ENCODE results near the gene RAP1A. TPM values are rescaled to one million over a fixed set of nuclear protein-coding genes. Genes with fewer than 3 reads are reported as not detected.
"Not testable (repeated sequence)": the region's sequence is repeated elsewhere in the genome, so short reads cannot be mapped to it uniquely, and the experiment has no call there.

RAP1A gene
- total and polyA plus RNA-seq, 5 donors from 2014 or later, result 72.8 to 143 (median 83.1) TPM

DNA sequence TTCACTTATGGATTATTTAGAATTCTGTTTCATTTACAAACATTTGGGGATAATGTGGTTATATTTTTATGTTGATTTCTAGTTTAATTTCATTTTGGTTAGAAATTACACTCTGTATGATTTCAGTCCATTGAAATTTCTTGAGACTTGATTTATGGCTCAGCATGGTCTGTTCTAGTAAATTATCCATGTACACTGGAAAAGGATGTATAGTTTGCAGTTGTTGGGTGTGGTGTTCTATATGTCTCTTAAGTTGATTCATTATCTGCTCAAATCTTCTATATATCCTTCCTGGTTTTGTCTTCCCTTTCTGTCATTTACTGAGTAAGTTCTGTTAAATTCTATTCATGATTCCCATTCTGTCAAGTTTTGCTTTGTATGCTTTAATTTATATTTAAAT, 52.3 kb downstream of the RAP1A start:
- Histone ChIP-seq H3K27me3 (ENCODE audit: control insufficient read depth, insufficient read depth, low read length) (no peaks in the 10 kb centered on the region), H3K27ac (ENCODE audit: insufficient read depth, low read length, poor library complexity, severe bottlenecking) (no peak overlapping the region), H3K36me3 (ENCODE audit: control insufficient read depth, insufficient read depth, low read length) (peaks cover 21% of the 10 kb centered on the region), H3K4me1 (ENCODE audit: control insufficient read depth, insufficient read depth, low read length, poor library complexity, severe bottlenecking) (peaks cover 18% of the 10 kb centered on the region), H3K4me3 (ENCODE audit: low read depth, low read length) (peak overlapping the region; percentile 27), H3K9me3 (ENCODE audit: control insufficient read depth in 2 of 2, low read length in 2 of 2) (peaks cover 0 to under 1% of the 10 kb centered on the region in 2 experiments)
- DNase-seq, result no peak
- no peak for ATAC-seq (ENCODE audit: low read depth in 2 of 2)
- peaks cover 0 to 5% (median 4%) of the 10 kb centered on the region in 7 donors for H3K9me3 Mint-ChIP-seq
- H3K4me1 Mint-ChIP-seq, result peaks cover 48 to 86% (median 71%) of the 10 kb centered on the region in 4 donors
- no peaks in the 10 kb centered on the region for H3K27me3 Mint-ChIP-seq
- peak overlapping the region in 3 of 4 donors; percentile 4 to 32 (median 7) for H3K4me3 Mint-ChIP-seq
- H3K27ac Mint-ChIP-seq, result peak overlapping the region; percentile 53 to 61 (median 57)
- H3K36me3 Mint-ChIP-seq, result peaks cover 24% of the 10 kb centered on the region

DNA sequence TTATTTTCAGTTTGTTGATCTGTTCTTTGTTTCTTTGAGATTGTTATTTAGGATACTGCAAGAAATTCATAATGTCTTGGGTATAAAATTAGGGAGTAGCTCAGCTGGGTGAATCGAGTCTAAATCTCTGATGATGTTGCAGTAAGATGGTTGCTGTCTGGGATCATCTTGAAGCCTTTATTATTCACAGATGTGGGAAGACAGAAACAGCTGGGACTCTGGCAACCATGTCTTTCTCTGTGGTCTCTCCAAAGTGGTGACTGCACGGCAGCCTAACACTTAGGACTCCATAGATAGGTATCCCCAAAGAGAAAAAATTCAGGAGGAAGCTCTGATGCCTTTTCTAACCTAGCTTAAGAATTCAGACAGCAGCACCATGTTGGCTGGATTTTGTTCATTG, 52.7 kb downstream of the RAP1A start:
- peak overlapping the region; percentile 4 to 51 (median 28) for H3K4me3 Mint-ChIP-seq
- H3K9me3 ChIP-seq (ENCODE audit: control insufficient read depth in 2 of 2, low read length in 2 of 2), result peaks cover 0 to 2% of the 10 kb centered on the region in 2 experiments
- H3K27ac ChIP-seq (ENCODE audit: insufficient read depth, low read length, poor library complexity, severe bottlenecking), result no peak overlapping the region
- peak overlapping the region in 2 of 3 donors; percentile 61 to 69 for H3K27ac Mint-ChIP-seq
- peaks cover 18% of the 10 kb centered on the region for H3K4me1 ChIP-seq (ENCODE audit: control insufficient read depth, insufficient read depth, low read length, poor library complexity, severe bottlenecking)
- H3K36me3 ChIP-seq (ENCODE audit: control insufficient read depth, insufficient read depth, low read length), result peaks cover 25% of the 10 kb centered on the region
- DNase-seq (no peak), ATAC-seq (ENCODE audit: low read depth in 2 of 2) (no peak)
- H3K9me3 Mint-ChIP-seq, result peaks cover 0 to 7% (median 4%) of the 10 kb centered on the region in 7 donors
- H3K36me3 Mint-ChIP-seq, result peaks cover 28% of the 10 kb centered on the region
- no peaks in the 10 kb centered on the region for H3K27me3 Mint-ChIP-seq
- H3K4me1 Mint-ChIP-seq, result peaks cover 48 to 86% (median 70%) of the 10 kb centered on the region in 4 donors
- H3K4me3 ChIP-seq (ENCODE audit: low read depth, low read length), result peak overlapping the region; percentile 52
- no peaks in the 10 kb centered on the region for H3K27me3 ChIP-seq (ENCODE audit: control insufficient read depth, insufficient read depth, low read length)

DNA sequence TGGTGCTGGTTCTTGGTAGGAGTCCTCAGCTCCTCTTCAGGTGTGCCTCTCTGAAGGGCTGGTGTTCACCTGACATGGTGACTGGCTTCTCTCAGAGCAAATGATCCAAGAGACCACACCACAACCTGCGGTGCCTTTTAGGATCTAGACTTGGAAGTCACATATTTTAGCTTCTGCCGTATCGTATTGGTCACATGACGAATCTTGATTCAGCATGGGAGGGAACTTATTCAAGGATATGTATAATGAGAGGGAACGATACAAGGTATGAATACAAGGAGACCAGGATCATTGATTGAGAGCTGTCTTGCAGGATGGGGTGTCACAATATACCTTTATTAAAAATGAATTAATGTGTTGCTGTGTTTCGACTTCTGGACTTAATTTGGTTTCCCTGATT, 58.0 kb downstream of the RAP1A start:
- peaks cover 51% of the 10 kb centered on the region for H3K36me3 Mint-ChIP-seq
- Histone ChIP-seq H3K4me3 (ENCODE audit: low read depth, low read length) (no peak overlapping the region), H3K4me1 (ENCODE audit: control insufficient read depth, insufficient read depth, low read length, poor library complexity, severe bottlenecking) (peaks cover 6% of the 10 kb centered on the region), H3K9me3 (ENCODE audit: control insufficient read depth in 2 of 2, low read length in 2 of 2) (peaks cover 0 to 3% of the 10 kb centered on the region in 2 experiments), H3K36me3 (ENCODE audit: control insufficient read depth, insufficient read depth, low read length) (peaks cover 47% of the 10 kb centered on the region), H3K27me3 (ENCODE audit: control insufficient read depth, insufficient read depth, low read length) (no peaks in the 10 kb centered on the region), H3K27ac (ENCODE audit: insufficient read depth, low read length, poor library complexity, severe bottlenecking) (no peak overlapping the region)
- DNase-seq, result no peak
- no peaks in the 10 kb centered on the region for H3K27me3 Mint-ChIP-seq
- H3K27ac Mint-ChIP-seq, result no peak overlapping the region
- ATAC-seq (ENCODE audit: low read depth in 2 of 2), result no peak
- peaks cover 30 to 60% (median 39%) of the 10 kb centered on the region in 4 donors for H3K4me1 Mint-ChIP-seq
- H3K4me3 Mint-ChIP-seq, result no peak overlapping the region
- H3K9me3 Mint-ChIP-seq, result peaks cover 0 to 22% (median 12%) of the 10 kb centered on the region in 7 donors

DNA sequence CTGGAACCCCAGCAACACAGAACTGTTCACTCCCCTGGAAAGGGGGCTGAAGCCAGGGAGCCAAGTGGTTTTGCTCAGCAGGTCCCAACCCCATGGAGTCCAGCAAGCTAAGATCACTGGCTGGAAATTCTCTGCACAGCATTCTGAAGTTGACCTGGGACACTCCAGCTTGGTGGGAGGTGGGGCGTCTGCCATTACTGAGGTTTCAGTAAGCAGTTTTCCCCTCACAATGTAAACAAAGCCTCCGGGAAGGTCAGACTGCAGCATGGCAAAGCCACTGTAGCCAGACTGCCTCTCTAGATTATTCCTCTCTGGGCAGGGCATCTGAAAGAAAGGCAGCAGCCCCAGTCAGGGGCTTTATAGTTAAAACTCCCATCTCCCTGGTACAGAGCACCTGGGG, 60.0 kb downstream of the RAP1A start:
- Histone ChIP-seq H3K4me1 (ENCODE audit: control insufficient read depth, insufficient read depth, low read length, poor library complexity, severe bottlenecking) (no peaks in the 10 kb centered on the region), H3K27me3 (ENCODE audit: control insufficient read depth, insufficient read depth, low read length) (no peaks in the 10 kb centered on the region), H3K27ac (ENCODE audit: insufficient read depth, low read length, poor library complexity, severe bottlenecking) (no peak overlapping the region), H3K36me3 (ENCODE audit: control insufficient read depth, insufficient read depth, low read length) (peaks cover 44% of the 10 kb centered on the region), H3K9me3 (ENCODE audit: control insufficient read depth in 2 of 2, low read length in 2 of 2) (peaks cover 2 to 4% of the 10 kb centered on the region in 2 experiments), H3K4me3 (ENCODE audit: low read depth, low read length) (no peak overlapping the region)
- H3K9me3 Mint-ChIP-seq, result peaks cover 0 to 40% (median 24%) of the 10 kb centered on the region in 7 donors
- peaks cover 26 to 60% (median 35%) of the 10 kb centered on the region in 4 donors for H3K4me1 Mint-ChIP-seq
- peaks cover 53% of the 10 kb centered on the region for H3K36me3 Mint-ChIP-seq
- no peaks in the 10 kb centered on the region for H3K27me3 Mint-ChIP-seq
- H3K27ac Mint-ChIP-seq, result no peak overlapping the region
- H3K4me3 Mint-ChIP-seq, result no peak overlapping the region
- DNase-seq (no peak), ATAC-seq (ENCODE audit: low read depth in 2 of 2) (no peak)

DNA sequence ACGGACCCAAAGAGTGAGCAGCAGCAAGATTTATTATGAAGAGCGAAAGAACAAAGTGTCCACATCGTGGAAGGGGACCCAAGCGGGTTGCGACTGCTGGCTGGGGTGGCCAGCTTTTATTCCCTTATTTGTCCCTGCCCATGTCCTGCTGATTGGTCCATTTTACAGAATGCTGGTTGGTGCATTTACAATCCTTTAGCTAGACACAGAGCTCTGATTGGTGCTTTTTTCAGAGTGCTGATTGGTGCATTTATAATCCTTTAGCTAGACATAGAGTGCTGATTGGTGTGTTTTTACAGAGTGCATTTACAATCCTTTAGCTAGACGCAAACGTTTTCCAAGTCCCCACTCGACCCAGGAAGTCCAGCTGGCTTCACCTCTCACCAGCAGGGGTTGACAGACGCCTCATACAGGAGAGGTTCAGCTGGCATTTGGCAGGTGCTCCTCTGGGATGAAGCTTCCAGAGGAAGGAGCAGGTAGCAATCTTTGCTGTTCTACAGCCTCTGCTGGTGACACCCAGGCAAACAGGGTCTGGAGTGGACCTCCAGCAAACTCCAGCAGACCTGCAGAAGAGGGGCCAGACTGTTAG, 60.7 kb downstream of the RAP1A start:
- DNase-seq; H3K4me1 ChIP-seq (ENCODE audit: control insufficient read depth, insufficient read depth, low read length, poor library complexity, severe bottlenecking); H3K4me3 ChIP-seq (ENCODE audit: low read depth, low read length); H3K27ac ChIP-seq (ENCODE audit: insufficient read depth, low read length, poor library complexity, severe bottlenecking); H3K27me3 ChIP-seq (ENCODE audit: control insufficient read depth, insufficient read depth, low read length); ATAC-seq (ENCODE audit: low read depth in 2 of 2); H3K4me3 Mint-ChIP-seq; H3K9me3 ChIP-seq (ENCODE audit: control insufficient read depth in 2 of 2, low read length in 2 of 2); H3K27me3 Mint-ChIP-seq: not testable (repeated sequence)
- Mint-ChIP-seq H3K36me3 (peaks cover 49% of the 10 kb centered on the region), H3K4me1 (peaks cover 24 to 57% (median 37%) of the 10 kb centered on the region in 4 donors), H3K9me3 (peaks cover 0 to 41% (median 24%) of the 10 kb centered on the region in 7 donors), H3K27ac (peak overlapping the region in 1 of 3 donors; percentile 35)
- H3K36me3 ChIP-seq (ENCODE audit: control insufficient read depth, insufficient read depth, low read length), result peaks cover 44% of the 10 kb centered on the region

DNA sequence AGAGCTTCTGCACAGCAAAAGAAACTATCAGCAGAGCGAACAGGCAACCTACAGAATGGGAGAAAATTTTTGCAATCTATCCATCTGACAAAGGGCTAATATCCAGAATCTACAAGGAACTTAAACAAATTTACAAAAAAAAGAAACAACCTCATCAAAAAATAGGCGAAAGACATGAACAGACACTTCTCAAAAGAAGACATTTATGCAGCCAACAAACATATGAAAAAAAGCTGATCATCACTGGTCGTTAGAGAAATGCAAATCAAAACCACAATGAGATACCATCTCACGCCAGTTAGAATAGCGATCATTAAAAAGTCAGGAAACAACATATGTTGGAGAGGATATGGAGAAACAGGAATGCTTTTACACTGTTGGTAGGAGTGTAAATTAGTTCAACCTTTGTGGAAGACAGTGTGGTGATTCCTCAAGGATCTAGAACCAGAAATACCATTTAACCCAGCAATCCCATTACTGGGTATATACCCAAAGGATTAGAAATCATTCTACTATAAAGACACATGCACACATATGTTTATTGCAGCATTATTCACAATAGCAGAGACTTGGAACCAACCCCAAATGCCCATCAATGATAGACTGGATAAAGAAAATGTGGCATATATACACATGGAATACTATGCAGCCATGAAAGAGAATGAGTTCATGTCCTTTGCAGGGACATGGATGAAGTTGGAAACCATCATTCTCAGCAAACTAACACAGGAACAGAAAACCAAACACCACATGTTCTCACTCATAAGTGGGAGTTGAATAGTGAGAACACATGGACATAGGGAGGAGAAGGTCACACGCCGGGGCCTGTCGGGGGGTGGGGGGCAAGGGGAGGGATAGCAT, 65.9 kb downstream of the RAP1A start:
- Mint-ChIP-seq H3K9me3 (peaks cover 0 to 34% (median 19%) of the 10 kb centered on the region in 7 donors), H3K27ac (peak overlapping the region in 2 of 3 donors; percentile 20 to 69), H3K36me3 (peaks cover 25% of the 10 kb centered on the region), H3K4me3 (peak overlapping the region in 2 of 4 donors; percentile 4 to 60), H3K4me1 (peaks cover 27 to 75% (median 50%) of the 10 kb centered on the region in 4 donors)
- not testable (repeated sequence) for ATAC-seq (ENCODE audit: low read depth in 2 of 2); H3K27me3 Mint-ChIP-seq; DNase-seq; H3K27ac ChIP-seq (ENCODE audit: insufficient read depth, low read length, poor library complexity, severe bottlenecking); H3K9me3 ChIP-seq (ENCODE audit: control insufficient read depth in 2 of 2, low read length in 2 of 2); H3K36me3 ChIP-seq (ENCODE audit: control insufficient read depth, insufficient read depth, low read length); H3K4me3 ChIP-seq (ENCODE audit: low read depth, low read length); H3K27me3 ChIP-seq (ENCODE audit: control insufficient read depth, insufficient read depth, low read length); H3K4me1 ChIP-seq (ENCODE audit: control insufficient read depth, insufficient read depth, low read length, poor library complexity, severe bottlenecking)

DNA sequence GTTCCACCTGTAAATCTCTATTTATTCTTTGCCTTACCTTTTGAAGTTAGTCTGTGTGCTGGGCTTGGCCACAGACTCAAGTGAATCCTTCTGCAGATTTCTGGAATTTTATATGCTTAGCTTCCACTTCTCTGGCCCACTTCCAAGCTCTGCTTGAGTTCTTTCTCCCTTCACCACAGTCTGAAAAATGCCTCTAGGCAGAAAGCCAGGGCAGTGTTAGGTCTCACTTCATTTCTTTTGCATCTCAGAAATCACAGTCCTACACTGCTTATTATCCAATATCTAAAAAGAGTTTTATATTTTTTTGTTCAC, 70.7 kb downstream of the RAP1A start:
- Mint-ChIP-seq H3K9me3 (peaks cover 0 to 2% (median 0%) of the 10 kb centered on the region in 7 donors), H3K27me3 (no peaks in the 10 kb centered on the region), H3K27ac (peak overlapping the region; percentile 6 to 82 (median 59)), H3K36me3 (peaks cover 27% of the 10 kb centered on the region), H3K4me1 (peaks cover 38 to 80% (median 68%) of the 10 kb centered on the region in 4 donors), H3K4me3 (peak overlapping the region in 2 of 4 donors; percentile 1 to 40)
- Histone ChIP-seq H3K36me3 (ENCODE audit: control insufficient read depth, insufficient read depth, low read length) (peaks cover 41% of the 10 kb centered on the region), H3K9me3 (ENCODE audit: control insufficient read depth in 2 of 2, low read length in 2 of 2) (peaks cover 0 to under 1% of the 10 kb centered on the region in 2 experiments), H3K27ac (ENCODE audit: insufficient read depth, low read length, poor library complexity, severe bottlenecking) (no peak overlapping the region), H3K4me1 (ENCODE audit: control insufficient read depth, insufficient read depth, low read length, poor library complexity, severe bottlenecking) (peaks cover 13% of the 10 kb centered on the region), H3K27me3 (ENCODE audit: control insufficient read depth, insufficient read depth, low read length) (no peaks in the 10 kb centered on the region), H3K4me3 (ENCODE audit: low read depth, low read length) (no peak overlapping the region)
- DNase-seq (no peak), ATAC-seq (ENCODE audit: low read depth in 2 of 2) (no peak)

All from CD4-positive, CD25-positive, alpha-beta regulatory T cell (primary cell).